Epithelial cell of proximal tubule (primary cell): ENCODE measurements around the gene SPRR2G. TPM values are rescaled to one million over a fixed set of nuclear protein-coding genes. Genes with fewer than 3 reads are reported as not detected.
"Not testable (repeated sequence)": the region's sequence is repeated elsewhere in the genome, so short reads cannot be mapped to it uniquely, and the experiment has no call there.

Source experiments
- DNase-seq: peaks from one replicate; pipeline ENCODE4 v3.0.0-alpha.2; 2011; ENCODE audit warnings: low read depth
- H3K4me3 ChIP-seq: 2 replicates; pipeline ENCODE4 v1.5.1; 2011; ENCODE audit warnings: low read depth, mild to moderate bottlenecking, low read length
- total RNA-seq: library from RNA; depleted of rRNA; stranded (reverse); fragments of >200 nt; gene quantifications from 2 replicates; pipeline ENCODE4 v1.2.3, GENCODE V29; 2015
- TF ChIP-seq, protein P1 (sequence below): conservative IDR thresholded peaks from 2 replicates; pipeline ENCODE4 v1.5.1; 2012; ENCODE audit warnings: low read depth, mild to moderate bottlenecking, low read length

SPRR2G gene
- total RNA-seq, 1 donor from 2014 or later: not detected

DNA sequence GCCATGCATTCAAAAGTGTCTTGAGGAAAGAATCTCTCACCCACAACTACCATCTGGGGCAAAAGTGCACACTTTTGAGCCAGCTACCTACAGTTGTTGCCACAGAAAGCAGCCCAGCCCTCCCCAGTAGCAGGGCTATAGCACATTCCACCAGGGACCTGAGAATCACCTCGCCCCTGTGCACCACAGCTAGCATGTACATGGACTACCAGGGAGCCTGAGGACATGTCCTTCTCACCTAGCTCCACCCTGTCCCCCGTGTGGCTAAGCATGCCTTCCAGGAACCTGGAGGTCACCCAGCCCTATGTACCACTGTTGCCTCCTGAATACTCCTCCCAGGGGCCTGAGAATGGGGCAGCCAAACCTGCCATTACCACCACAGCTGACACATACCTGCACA, 16.9 kb downstream of the SPRR2G start:
- no peak overlapping the region for H3K4me3 ChIP-seq
- DNase-seq: no peak
- TF ChIP-seq, protein P1, sequence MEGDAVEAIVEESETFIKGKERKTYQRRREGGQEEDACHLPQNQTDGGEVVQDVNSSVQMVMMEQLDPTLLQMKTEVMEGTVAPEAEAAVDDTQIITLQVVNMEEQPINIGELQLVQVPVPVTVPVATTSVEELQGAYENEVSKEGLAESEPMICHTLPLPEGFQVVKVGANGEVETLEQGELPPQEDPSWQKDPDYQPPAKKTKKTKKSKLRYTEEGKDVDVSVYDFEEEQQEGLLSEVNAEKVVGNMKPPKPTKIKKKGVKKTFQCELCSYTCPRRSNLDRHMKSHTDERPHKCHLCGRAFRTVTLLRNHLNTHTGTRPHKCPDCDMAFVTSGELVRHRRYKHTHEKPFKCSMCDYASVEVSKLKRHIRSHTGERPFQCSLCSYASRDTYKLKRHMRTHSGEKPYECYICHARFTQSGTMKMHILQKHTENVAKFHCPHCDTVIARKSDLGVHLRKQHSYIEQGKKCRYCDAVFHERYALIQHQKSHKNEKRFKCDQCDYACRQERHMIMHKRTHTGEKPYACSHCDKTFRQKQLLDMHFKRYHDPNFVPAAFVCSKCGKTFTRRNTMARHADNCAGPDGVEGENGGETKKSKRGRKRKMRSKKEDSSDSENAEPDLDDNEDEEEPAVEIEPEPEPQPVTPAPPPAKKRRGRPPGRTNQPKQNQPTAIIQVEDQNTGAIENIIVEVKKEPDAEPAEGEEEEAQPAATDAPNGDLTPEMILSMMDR: no peak

DNA sequence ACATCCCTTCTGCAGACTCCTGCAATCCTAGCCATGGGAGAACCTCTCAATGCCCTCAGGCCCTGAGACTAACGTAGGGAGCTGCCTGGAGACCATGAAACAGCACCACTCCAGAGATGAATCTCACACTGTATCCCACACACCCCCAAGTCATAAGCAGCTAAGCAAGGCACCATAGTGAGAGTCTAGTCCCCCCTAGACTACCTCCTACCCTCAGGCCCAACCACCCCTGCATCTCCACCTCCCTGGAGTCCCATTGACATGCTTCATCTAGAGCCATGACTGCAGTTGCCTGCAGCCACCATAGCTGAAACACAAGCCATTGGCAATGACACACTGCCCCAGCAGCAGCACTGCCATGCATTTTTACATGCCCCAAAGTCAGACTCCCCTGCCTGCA, 17.4 kb downstream of the SPRR2G start:
- DNase-seq: no peak
- H3K4me3 ChIP-seq: no peak overlapping the region
- TF ChIP-seq, protein P1: no peak

- DNase-seq, H3K4me3 ChIP-seq: not testable (repeated sequence)
Measured at GRCh38 chr1:153128688-153129087, 22.0 kb downstream of the SPRR2G start.

DNA sequence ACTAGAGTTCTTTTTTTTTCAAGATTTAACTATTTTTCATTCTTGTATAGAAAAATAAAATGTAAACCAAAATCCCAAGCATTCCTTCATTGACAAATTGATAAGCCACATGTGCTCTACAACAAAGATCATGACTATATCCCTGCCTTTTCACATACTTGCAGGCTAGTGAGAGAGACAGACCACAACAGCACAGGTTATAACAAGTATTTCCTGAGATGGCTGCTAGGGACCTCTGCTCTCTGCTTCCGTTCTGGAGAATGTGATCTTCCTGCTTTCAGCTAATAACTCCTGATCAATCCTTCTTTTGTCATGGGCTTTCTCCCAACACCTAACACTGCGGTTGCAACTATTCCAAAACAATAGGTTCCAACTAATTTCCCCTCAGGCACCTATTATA, 23.4 kb downstream of the SPRR2G start:
- TF ChIP-seq, protein P1: no peak
- no peak overlapping the region for H3K4me3 ChIP-seq
- DNase-seq: no peak

- TF ChIP-seq, protein P1: no peak
Measured at GRCh38 chr1:153125536-153125935, 25.2 kb downstream of the SPRR2G start.

DNA sequence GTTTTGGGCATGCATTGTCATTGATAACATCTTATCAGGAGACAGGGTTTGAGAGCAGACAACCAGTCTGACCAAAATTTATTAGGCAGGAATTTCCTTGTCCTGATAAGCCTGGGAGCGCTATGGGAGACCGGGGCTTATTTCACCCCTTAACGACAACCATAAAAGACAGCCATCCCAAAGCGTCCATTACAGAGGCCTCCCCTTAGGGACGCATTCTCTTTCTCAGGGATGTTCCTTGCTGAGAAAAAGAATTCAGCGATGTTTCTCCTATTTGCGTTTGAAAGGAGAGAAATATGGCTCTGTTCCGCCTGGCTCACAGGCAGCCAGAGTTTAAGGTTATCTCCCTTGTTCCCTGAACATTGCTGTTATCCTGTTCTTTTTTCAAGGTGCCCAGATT, 26.9 kb downstream of the SPRR2G start:
- not testable (repeated sequence) for DNase-seq, H3K4me3 ChIP-seq

More at GRCh38 chr1:153125536-153125935, 25.2 kb downstream of the SPRR2G start:
- H3K4me3 ChIP-seq: no peak overlapping the region
- no peak for DNase-seq

GRCh38 chr1:153122831-153123421, 27.8 kb downstream of the SPRR2G start:
- H3K4me3 ChIP-seq: no peak overlapping the region
- TF ChIP-seq, protein P1: no peak
- no peak for DNase-seq

DNA sequence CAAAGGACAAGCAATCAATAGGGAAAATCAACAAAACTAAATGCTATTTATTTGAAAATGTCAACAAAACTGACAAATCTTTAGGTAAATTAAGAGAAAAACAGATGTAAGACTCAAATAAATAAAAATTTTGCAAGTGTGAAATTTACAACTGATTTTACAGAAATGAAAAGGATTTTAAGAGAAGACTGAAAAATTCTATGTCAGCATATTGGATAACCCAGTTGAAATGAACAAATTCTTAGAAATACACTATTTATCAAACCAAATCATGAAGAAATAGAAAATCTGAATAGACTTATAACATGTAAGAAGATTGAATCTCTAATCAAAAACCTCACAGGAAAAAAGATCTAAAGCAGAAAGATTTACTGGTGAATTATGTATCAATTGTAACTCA, 29.7 kb downstream of the SPRR2G start:
- TF ChIP-seq, protein P1: no peak
- no peak for DNase-seq

More for the DNA sequence above, 29.7 kb downstream of the SPRR2G start:
- no peak overlapping the region for H3K4me3 ChIP-seq
